Neuron (in vitro differentiated cells): ENCODE measurements around the gene CFAP74.
"Not testable (repeated sequence)": the region's sequence is repeated elsewhere in the genome, so short reads cannot be mapped to it uniquely, and the experiment has no call there.

Experiments used
- H2AFZ ChIP-seq: one replicate; pipeline ENCODE4 v1.6.1; 2013; ENCODE audit warnings: low read depth, mild to moderate bottlenecking, inconsistent platforms, low read length, moderate library complexity
- H3K27me3 ChIP-seq: one replicate; pipeline ENCODE4 v1.6.1; 2013; ENCODE audit warnings: low read length; ENCODE audit not compliant: insufficient read depth
- H3K36me3 ChIP-seq: one replicate; pipeline ENCODE4 v1.6.1; 2013; ENCODE audit warnings: low read length; ENCODE audit not compliant: insufficient read depth
- H3K4me1 ChIP-seq: one replicate; pipeline ENCODE4 v1.6.1; 2013; ENCODE audit warnings: low read length; ENCODE audit not compliant: insufficient read depth
- H3K4me3 ChIP-seq: 2 replicates; pipeline ENCODE4 v1.5.1; 2013; ENCODE audit warnings: mild to moderate bottlenecking, low read length, moderate library complexity
- H3K9me3 ChIP-seq: one replicate; pipeline ENCODE4 v1.6.1; 2013; ENCODE audit warnings: low read length

Gene CFAP74

DNA sequence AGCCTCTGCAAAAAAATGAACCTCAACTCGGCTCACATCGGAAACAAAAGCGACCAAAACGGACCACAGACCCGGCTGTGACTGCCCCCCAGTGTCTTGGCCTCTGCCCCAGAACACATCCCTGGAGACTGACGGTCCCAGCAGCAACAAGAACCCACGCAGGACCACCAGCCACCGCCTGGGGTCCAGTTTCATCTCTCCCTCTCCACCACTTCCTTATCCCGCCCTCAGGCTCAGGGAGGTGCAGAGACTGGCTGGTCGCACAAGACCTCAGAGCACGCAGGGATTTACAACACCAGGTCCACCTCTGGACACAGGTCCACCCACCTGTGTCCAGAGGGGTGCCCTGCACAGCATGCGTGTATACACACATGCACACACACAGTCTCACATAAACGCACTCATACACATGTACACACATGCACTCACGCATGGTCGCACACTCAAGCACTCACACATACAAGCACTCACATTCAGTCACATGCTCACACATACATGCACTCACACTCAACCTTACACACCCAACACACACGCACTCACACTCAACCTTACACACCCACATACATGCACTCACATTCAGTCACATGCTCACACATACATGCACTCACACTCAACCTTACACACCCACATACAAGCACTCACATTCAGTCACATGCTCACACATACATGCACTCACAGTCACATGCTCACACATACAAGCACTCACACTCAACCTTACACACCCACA is 65.9 kb downstream of the CFAP74 start:
- Histone ChIP-seq H3K9me3 (no peaks in the 10 kb centered on the region), H3K27me3 (peaks cover 12% of the 10 kb centered on the region), H3K4me3 (no peak overlapping the region), H2AFZ (no peak overlapping the region), H3K36me3 (no peaks in the 10 kb centered on the region), H3K4me1 (no peaks in the 10 kb centered on the region)

DNA sequence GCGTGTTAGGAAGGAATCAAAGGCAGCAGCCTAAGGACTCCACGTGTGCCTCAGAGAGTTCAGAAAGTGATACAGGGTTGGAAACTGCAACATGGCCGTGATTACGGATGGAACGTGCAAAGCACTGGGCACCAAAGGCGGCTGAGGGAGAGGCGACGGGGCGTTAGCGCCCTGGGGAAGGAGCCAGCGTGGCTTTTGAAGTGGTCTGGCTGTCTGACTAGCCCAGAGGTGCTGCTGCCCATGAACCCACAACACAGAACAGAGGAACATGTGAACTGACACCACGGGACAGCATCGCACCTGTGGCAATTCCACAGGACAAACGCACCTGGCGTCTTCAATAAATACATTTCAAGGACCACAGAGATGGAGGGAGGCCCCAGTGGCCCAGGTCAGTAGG is 66.5 kb downstream of the CFAP74 start:
- Histone ChIP-seq H3K9me3 (no peaks in the 10 kb centered on the region), H2AFZ (no peak overlapping the region)

GRCh38 chr1:1934848-1935247 is 68.7 kb downstream of the CFAP74 start:
- H3K4me3 ChIP-seq, H3K9me3 ChIP-seq, H3K36me3 ChIP-seq, H3K27me3 ChIP-seq, H2AFZ ChIP-seq, H3K4me1 ChIP-seq: not testable (repeated sequence)

More for the DNA sequence above, 66.5 kb downstream of the CFAP74 start:
- H3K36me3 ChIP-seq: no peaks in the 10 kb centered on the region
- no peak overlapping the region for H3K4me3 ChIP-seq
- no peaks in the 10 kb centered on the region for H3K4me1 ChIP-seq
- H3K27me3 ChIP-seq: peaks cover 12% of the 10 kb centered on the region

DNA sequence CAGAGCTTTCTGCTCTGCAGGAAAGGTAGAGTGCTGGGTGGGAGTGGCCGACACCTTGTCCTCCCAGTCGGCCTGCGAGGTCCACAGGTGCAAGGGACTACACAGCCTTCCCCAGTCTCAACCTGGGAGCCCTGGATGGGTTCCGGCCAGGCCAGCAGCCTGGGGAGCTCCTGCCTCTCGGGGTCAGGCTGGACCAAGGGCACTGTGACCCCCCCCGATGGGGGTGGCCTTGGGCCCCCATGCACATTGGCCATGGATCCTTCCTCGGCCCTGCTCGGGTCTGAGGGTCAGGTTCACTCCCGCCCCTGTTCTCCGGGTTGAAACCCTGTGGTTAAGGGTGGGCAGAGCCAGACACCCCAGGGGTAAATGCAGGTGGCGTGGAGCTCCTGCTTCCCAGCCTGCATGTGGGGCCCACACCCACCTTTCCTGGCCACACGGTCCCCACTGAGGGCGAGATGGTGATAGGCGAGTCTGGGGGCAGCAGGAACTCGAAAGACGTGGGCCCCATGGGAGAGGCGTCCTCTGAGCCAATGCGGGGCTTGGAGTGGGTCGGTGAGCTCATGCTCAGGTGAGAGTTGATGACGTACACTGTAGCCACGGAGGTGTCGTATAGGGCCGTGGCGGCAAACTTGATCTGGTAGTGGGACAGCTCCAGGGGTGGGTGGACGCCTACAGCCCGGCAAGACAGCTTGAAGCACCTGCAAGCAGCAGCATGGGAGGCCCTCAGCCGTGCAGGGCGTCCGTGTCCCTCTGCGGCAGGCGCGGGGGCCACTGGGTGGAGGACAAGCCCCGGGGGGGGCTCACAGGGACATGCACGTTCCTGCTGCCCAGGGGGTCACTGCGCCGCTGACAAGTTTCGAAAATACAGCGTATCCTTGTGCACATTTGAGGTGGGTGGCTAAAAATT is 73.7 kb downstream of the CFAP74 start:
- Histone ChIP-seq H3K27me3 (no peaks in the 10 kb centered on the region), H2AFZ (no peak overlapping the region), H3K4me1 (no peaks in the 10 kb centered on the region), H3K4me3 (no peak overlapping the region), H3K9me3 (peaks cover 4% of the 10 kb centered on the region), H3K36me3 (no peaks in the 10 kb centered on the region)

DNA sequence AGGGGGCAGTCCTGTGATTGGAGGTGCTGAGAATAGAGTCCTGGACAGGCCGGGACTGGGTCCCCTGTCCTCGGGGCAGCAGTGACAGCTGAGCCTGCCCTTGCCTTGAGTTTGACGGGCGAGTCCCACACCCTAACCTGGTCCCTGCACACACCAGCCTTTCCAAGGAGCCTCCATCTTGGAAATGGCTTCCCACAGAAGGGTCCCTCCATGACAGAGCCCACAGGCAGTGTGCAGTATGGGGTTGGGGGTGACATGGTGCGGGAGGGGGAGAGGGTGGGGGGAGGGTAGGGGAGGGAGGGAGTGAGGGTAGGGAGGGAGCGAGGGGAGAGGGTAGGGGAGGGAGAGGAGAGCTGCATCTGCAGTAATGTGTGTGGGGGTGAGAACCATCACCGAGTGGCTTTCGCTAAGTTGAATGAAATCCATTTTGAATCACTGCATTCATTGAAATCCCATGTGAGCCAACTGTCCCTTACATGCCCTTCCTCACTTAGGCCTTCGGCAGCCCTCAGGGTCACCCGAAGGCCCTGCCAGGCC is 74.4 kb downstream of the CFAP74 start:
- peaks cover 4% of the 10 kb centered on the region for H3K9me3 ChIP-seq
- no peaks in the 10 kb centered on the region for H3K27me3 ChIP-seq
- no peak overlapping the region for H2AFZ ChIP-seq
- H3K4me1 ChIP-seq: no peaks in the 10 kb centered on the region
- no peaks in the 10 kb centered on the region for H3K36me3 ChIP-seq
- H3K4me3 ChIP-seq: no peak overlapping the region

GRCh38 chr1:1928231-1929101 is 75.1 kb downstream of the CFAP74 start:
- H3K27me3 ChIP-seq: no peaks in the 10 kb centered on the region
- no peak overlapping the region for H3K4me3 ChIP-seq
- H3K9me3 ChIP-seq: peaks cover 4% of the 10 kb centered on the region
- no peaks in the 10 kb centered on the region for H3K4me1 ChIP-seq
- no peaks in the 10 kb centered on the region for H3K36me3 ChIP-seq
- H2AFZ ChIP-seq: no peak overlapping the region

GRCh38 chr1:1927751-1928150 is 75.8 kb downstream of the CFAP74 start:
- peaks cover 4% of the 10 kb centered on the region for H3K9me3 ChIP-seq
- H3K4me1 ChIP-seq: no peaks in the 10 kb centered on the region

GRCh38 chr1:1926886-1927660 is 76.5 kb downstream of the CFAP74 start:
- Histone ChIP-seq H3K36me3 (no peaks in the 10 kb centered on the region), H3K4me3 (no peak overlapping the region), H2AFZ (no peak overlapping the region), H3K9me3 (peaks cover 4% of the 10 kb centered on the region), H3K27me3 (no peaks in the 10 kb centered on the region), H3K4me1 (no peaks in the 10 kb centered on the region)

More at GRCh38 chr1:1927751-1928150, 75.8 kb downstream of the CFAP74 start:
- H3K36me3 ChIP-seq: no peaks in the 10 kb centered on the region
- no peak overlapping the region for H3K4me3 ChIP-seq
- no peaks in the 10 kb centered on the region for H3K27me3 ChIP-seq
- H2AFZ ChIP-seq: no peak overlapping the region

- H2AFZ ChIP-seq: no peak overlapping the region
- no peak overlapping the region for H3K4me3 ChIP-seq
- H3K36me3 ChIP-seq: no peaks in the 10 kb centered on the region
- no peaks in the 10 kb centered on the region for H3K27me3 ChIP-seq
- H3K4me1 ChIP-seq: no peaks in the 10 kb centered on the region
- peaks cover 4% of the 10 kb centered on the region for H3K9me3 ChIP-seq
Measured at GRCh38 chr1:1926346-1926811, 77.2 kb downstream of the CFAP74 start.

DNA sequence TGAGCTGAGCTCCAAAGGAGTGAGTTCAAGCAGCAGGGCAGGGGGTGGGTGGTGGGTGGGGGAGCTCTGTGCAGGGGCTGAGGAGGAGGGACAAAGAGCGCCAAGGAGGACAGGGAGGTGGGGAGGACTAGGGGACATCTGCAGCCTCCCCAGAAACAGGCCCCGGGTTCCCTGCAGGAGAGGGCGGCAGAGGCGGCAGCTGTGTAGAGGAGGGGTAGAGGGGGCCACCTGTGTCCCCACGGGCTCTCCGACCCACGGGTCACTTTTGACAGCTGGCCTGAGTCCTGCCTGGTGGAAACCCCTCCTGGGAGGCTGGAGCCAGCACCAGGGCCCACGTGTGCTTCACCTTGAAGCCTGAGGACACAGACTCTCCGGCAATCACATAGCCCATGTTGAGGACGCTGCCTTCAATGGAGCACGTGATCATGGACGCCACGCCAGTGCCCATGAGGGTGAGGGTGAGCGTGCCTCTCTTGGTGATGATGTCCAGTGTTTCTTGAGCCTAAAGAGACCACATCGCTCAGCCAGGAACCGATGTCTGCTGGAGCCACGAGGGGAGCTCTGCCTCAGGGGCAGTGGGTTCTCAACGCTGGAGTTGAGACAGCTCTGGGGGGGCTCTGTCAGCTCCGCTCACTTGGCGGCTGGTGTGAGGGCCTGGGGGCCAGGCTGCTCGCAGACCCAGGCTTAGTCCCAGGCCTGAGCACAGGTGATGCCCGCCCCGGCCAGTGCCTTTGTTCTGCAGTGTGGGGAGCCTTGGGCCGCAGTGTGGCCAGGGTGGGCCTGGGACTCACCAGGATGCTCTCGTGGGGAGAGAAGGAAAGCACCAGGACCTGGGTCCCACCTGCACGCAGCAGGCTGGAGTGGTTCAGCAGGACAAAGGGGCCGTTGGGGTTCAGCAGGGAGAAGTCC is 77.9 kb downstream of the CFAP74 start:
- Histone ChIP-seq H3K4me1 (no peaks in the 10 kb centered on the region), H3K36me3 (no peaks in the 10 kb centered on the region), H3K9me3 (peaks cover 4% of the 10 kb centered on the region), H2AFZ (no peak overlapping the region), H3K4me3 (no peak overlapping the region), H3K27me3 (no peaks in the 10 kb centered on the region)

DNA sequence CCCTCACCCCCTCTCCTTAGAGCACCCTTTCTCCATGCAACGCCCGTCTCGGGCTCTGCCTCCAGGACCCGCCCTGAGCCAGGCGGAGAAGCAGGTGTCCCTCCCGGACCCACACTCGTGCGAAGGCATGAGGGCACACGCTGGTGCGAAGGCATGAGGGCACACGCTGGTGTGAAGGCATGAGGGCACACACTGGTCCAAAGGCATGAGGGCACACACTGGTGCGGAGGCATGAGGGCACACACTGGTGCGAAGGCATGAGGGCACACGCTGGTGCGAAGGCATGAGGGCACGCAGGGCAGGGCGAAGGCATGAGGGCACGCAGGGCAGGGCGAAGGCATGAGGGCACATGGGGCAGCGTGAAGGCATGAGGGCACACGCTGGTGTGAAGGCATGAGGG is 78.7 kb downstream of the CFAP74 start:
- Histone ChIP-seq H3K4me3 (no peak overlapping the region), H3K27me3 (no peaks in the 10 kb centered on the region), H2AFZ (no peak overlapping the region), H3K36me3 (no peaks in the 10 kb centered on the region), H3K4me1 (no peaks in the 10 kb centered on the region), H3K9me3 (peaks cover 4% of the 10 kb centered on the region)
